ENCODE data around the gene BLOC1S5.

Gene BLOC1S5

DNA sequence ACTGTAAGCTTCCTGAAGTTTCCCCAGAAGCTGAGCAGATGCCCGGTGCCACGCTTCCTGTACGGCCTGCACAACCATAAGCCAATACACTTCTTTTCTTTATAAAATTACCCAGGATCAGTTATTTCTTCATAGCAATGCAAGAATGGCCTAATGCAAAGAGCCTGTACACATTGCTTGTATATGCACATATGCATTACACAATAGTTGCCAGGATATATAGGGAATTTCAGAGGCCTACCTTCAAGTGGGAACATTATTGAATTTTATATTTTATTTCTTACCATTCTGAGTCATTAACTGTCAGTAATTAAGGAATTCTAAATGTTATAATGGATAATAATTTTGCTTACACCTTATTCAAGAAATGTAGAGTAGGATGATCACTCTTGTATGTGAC is 93.6 kb downstream of the BLOC1S5 start:
- Histone ChIP-seq H3K4me3 (no peak overlapping the region), H3K27ac (no peak overlapping the region)

Data from skin epidermis (tissue), 12 donors.